PC-3 (cell line): ENCODE measurements around the gene CERS2.

ENCODE experiments used
- CTCF ChIP-seq: fragments of 300-600 bp; sonication (generic); conservative IDR thresholded peaks from 2 replicates; pipeline ENCODE4 v1.5.1; 2017; ENCODE audit warnings: antibody characterized with exemption, low read depth, mild to moderate bottlenecking, low read length
- EZH2 ChIP-seq: fragments of 300-600 bp; sonication (generic); IDR thresholded peaks from one replicate; pipeline ENCODE4 v1.6.1; 2017; ENCODE audit warnings: antibody characterized with exemption, mild to moderate bottlenecking, low read length; ENCODE audit not compliant: unreplicated experiment
- EZH2phosphoT487 ChIP-seq: fragments of 300-600 bp; sonication (generic); IDR thresholded peaks from 2 replicates; pipeline ENCODE4 v1.6.1; 2018; ENCODE audit warnings: mild to moderate bottlenecking, antibody characterized with exemption, low read length, borderline replicate concordance

GRCh38 chr1:150973836-150974579 lies 627 bp downstream of the CERS2 start:
- TF ChIP-seq CTCF (no peak), EZH2 (no peak), EZH2phosphoT487 (no peak)
